HepG2 (cell line): Measurements from ENCODE around the gene TNIP1. TPM values are rescaled to one million over a fixed set of nuclear protein-coding genes. Genes with fewer than 3 reads are reported as not detected.
A peak's percentile ranks its signal among the peaks of the same experiment; 100 is the strongest.

ENCODE experiments used
- ARNTL ChIP-seq: sonication (generic); formaldehyde crosslinking; IDR thresholded peaks from 2 replicates; pipeline ENCODE4 v1.4.0; 2020; ENCODE audit warnings: mild to moderate bottlenecking, missing genetic modification reagents
- ATRX ChIP-seq: sonication (generic); formaldehyde crosslinking; IDR thresholded peaks from 2 replicates; pipeline ENCODE4 v1.4.0; 2020; ENCODE audit warnings: missing genetic modification reagents, borderline replicate concordance
- CSRNP1 ChIP-seq: sonication (generic); formaldehyde crosslinking; IDR thresholded peaks from 2 replicates; pipeline ENCODE4 v1.8.1; 2023; ENCODE audit warnings: mild to moderate bottlenecking, missing genetic modification reagents
- GPN1 ChIP-seq: sonication (generic); formaldehyde crosslinking; IDR thresholded peaks from 2 replicates; pipeline ENCODE4 v1.5.1; 2020; ENCODE audit warnings: missing genetic modification reagents, borderline replicate concordance
- HIC2 ChIP-seq: sonication (generic); formaldehyde crosslinking; IDR thresholded peaks from 2 replicates; pipeline ENCODE4 v1.9.0; 2022; ENCODE audit warnings: low read depth, missing genetic modification reagents
- MBD4 ChIP-seq: IDR thresholded peaks from 2 replicates; pipeline ENCODE4 v1.6.1; 2012; ENCODE audit warnings: low read length, inconsistent platforms, borderline replicate concordance
- NR3C1 ChIP-seq: sonication (generic); formaldehyde crosslinking; IDR thresholded peaks from 2 replicates; pipeline ENCODE4 v1.4.0; 2020; ENCODE audit warnings: missing genetic modification reagents
- RERE ChIP-seq: IDR thresholded peaks from 2 replicates; pipeline ENCODE4 v1.6.1; 2016; ENCODE audit warnings: low read depth, missing genetic modification reagents, missing compliant biosample characterization
- RFXAP ChIP-seq: sonication (generic); formaldehyde crosslinking; IDR thresholded peaks from 2 replicates; pipeline ENCODE4 v1.4.0; 2020; ENCODE audit warnings: missing genetic modification reagents, borderline replicate concordance
- SPEN ChIP-seq: sonication (generic); formaldehyde crosslinking; IDR thresholded peaks from 2 replicates; pipeline ENCODE4 v1.5.1; 2020; ENCODE audit warnings: low read depth, mild to moderate bottlenecking, missing genetic modification reagents
- THAP8 ChIP-seq: sonication (generic); formaldehyde crosslinking; IDR thresholded peaks from 2 replicates; pipeline ENCODE4 v1.5.1; 2020; ENCODE audit warnings: missing genetic modification reagents, mild to moderate bottlenecking, borderline replicate concordance
- YY1 ChIP-seq: IDR thresholded peaks from 2 replicates; pipeline ENCODE4 v1.6.1; 2011; ENCODE audit warnings: low read length, low read depth, moderate library complexity, mild to moderate bottlenecking; ENCODE audit not compliant: insufficient read depth, insufficient replicate concordance
- ZNF12 ChIP-seq: sonication (generic); formaldehyde crosslinking; IDR thresholded peaks from 2 replicates; pipeline ENCODE4 v1.5.0; 2020; ENCODE audit warnings: missing genetic modification reagents
- ZNF138 ChIP-seq: sonication (generic); formaldehyde crosslinking; IDR thresholded peaks from 2 replicates; pipeline ENCODE4 v1.5.0; 2020; ENCODE audit warnings: mild to moderate bottlenecking, low read depth, missing genetic modification reagents
- ZNF235 ChIP-seq: sonication (generic); formaldehyde crosslinking; IDR thresholded peaks from 2 replicates; pipeline ENCODE4 v1.8.1; 2023; ENCODE audit warnings: mild to moderate bottlenecking, missing genetic modification reagents, borderline replicate concordance
- ZNF367 ChIP-seq: sonication (generic); formaldehyde crosslinking; IDR thresholded peaks from 2 replicates; pipeline ENCODE4 v1.4.0; 2020; ENCODE audit warnings: missing genetic modification reagents, borderline replicate concordance
- ZNF547 ChIP-seq: sonication (generic); formaldehyde crosslinking; IDR thresholded peaks from 2 replicates; pipeline ENCODE4 v1.5.1; 2020; ENCODE audit warnings: mild to moderate bottlenecking, missing genetic modification reagents
- ZNF616 ChIP-seq: sonication (generic); formaldehyde crosslinking; IDR thresholded peaks from 2 replicates; pipeline ENCODE4 v1.5.0; 2020; ENCODE audit warnings: low read depth, mild to moderate bottlenecking, missing genetic modification reagents
- ZSCAN12 ChIP-seq: sonication (generic); formaldehyde crosslinking; IDR thresholded peaks from 2 replicates; pipeline ENCODE4 v1.9.0; 2021; ENCODE audit warnings: mild to moderate bottlenecking, missing genetic modification reagents
- polyA plus RNA-seq, 8 experiments: library from polyadenylated mRNA; depleted of rRNA in 3 of 8; stranded (reverse) in 7 of 8; unstranded in 1 of 8; fragments of >200 nt; fragmentation: Illumina TruSeq in 4 of 8; extraction: Trizol in 4 of 8; gene quantifications; 2 replicates each; pipeline versions ENCODE4 v1.2.1 to v1.2.3, GENCODE V29; 2011 to 2016; ENCODE audit warnings: low read depth in 4 of 8, missing spikeins in 1 of 8, mixed read lengths in 1 of 8; ENCODE audit not compliant: insufficient read depth in 1 of 8
- total RNA-seq, 5 experiments: library from RNA; depleted of rRNA; stranded (reverse); fragments of >200 nt; fragmentation: Illumina TruSeq; extraction: Trizol; gene quantifications; 2 replicates each; pipeline ENCODE4 v1.2.3, GENCODE V29; 2016; ENCODE audit warnings: low read depth in 1 of 5

TNIP1 gene
- total and polyA plus RNA-seq, 2 of the 13 experiments (the other 11 are each of a cell fraction or from before 2014, with no cell fraction given): 26.2 to 45.9 TPM

- TF ChIP-seq THAP8 (CRISPR knock-in tag) (0 out of 2 replicates have a peak, but pooled peaks have one; percentile 72), ZNF235 (CRISPR knock-in tag) (0 out of 2 replicates have a peak, but pooled peaks have one; percentile 74), ZNF138 (CRISPR knock-in tag) (0 out of 2 replicates have a peak, but pooled peaks have one; percentile 27), ZNF616 (0 out of 2 replicates have a peak, but pooled peaks have one; percentile 61), ATRX (CRISPR knock-in tag) (no peak), ZSCAN12 (peak; percentile 80; the same call in 1 of the 2 replicates), YY1 (peak; percentile 44), MBD4 (no peak), ZNF12 (no peak), RERE (CRISPR knock-in tag) (no peak), RFXAP (peak; percentile 72; the same call in 1 of the 2 replicates), ZNF547 (CRISPR knock-in tag) (peak; percentile 94), GPN1 (no peak), NR3C1 (CRISPR knock-in tag) (no peak), ZNF367 (CRISPR knock-in tag) (no peak; the same call in 1 of the 2 replicates), ARNTL (peak; percentile 40), HIC2 (CRISPR knock-in tag) (peak; percentile 25; the same call in 1 of the 2 replicates), CSRNP1 (CRISPR knock-in tag) (peak; percentile 57; the same call in 1 of the 2 replicates), SPEN (CRISPR knock-in tag) (peak; percentile 87)
Measured at GRCh38 chr5:151080613-151081430, at the start of gene TNIP1 (continued).
